IMR-90 (cell line): ENCODE data around the gene COL4A1. TPM values are rescaled to one million over a fixed set of nuclear protein-coding genes. Genes with fewer than 3 reads are reported as not detected.
A peak's percentile ranks its signal among the peaks of the same experiment; 100 is the strongest.

ENCODE experiments used
- ATAC-seq: fragments of 200-7000 bp; cut with Tn5 transposase; 2 replicates; pipeline ENCODE4 v1.9.1; 2020; ENCODE audit warnings: low read depth, mild to moderate bottlenecking, moderate library complexity
- BruUV-seq: library from RNA; stranded (reverse); fragments of 400-500 nt; replicated peaks from 2 replicates; lab custom pipeline; 2021; lab: Mats Ljungman, UMichigan
- CTCF ChIA-PET: fragments of 300-600 bp; formaldehyde crosslinking; extraction: SDS; loops from one replicate; lab custom pipeline; 2021; ENCODE audit warnings: antibody characterized with exemption; lab: Yijun Ruan, JAX
- POLR2A ChIA-PET: fragments of 300-600 bp; sonication (Branson Sonifier 250); formaldehyde crosslinking; loops from one replicate; lab custom pipeline; 2022; ENCODE audit warnings: antibody characterized with exemption; ENCODE audit not compliant: unreplicated experiment; lab: Charles Lee
- DNase-seq: peaks from one replicate; pipeline ENCODE4 v3.0.0; 2013
- H2AFZ ChIP-seq: replicated peaks from 2 replicates; pipeline ENCODE3; 2013; ENCODE audit warnings: low read length, mild to moderate bottlenecking; ENCODE audit not compliant: poor library complexity
- H2AK5ac ChIP-seq: 2 replicates; pipeline ENCODE4 v1.6.1; 2013; ENCODE audit warnings: low read depth, low read length, inconsistent platforms
- H2AK9ac ChIP-seq: replicated peaks from 2 replicates; pipeline ENCODE3; 2013; ENCODE audit warnings: mild to moderate bottlenecking, low read depth, low read length, moderate library complexity; ENCODE audit not compliant: poor library complexity
- H2BK120ac ChIP-seq: 2 replicates; pipeline ENCODE4 v1.6.1; 2013; ENCODE audit warnings: low read depth, low read length, inconsistent platforms
- H2BK15ac ChIP-seq: 3 replicates; pipeline ENCODE4 v1.6.1; 2013; ENCODE audit warnings: low read depth, low read length, inconsistent platforms
- H2BK20ac ChIP-seq: 2 replicates; pipeline ENCODE4 v1.6.1; 2013; ENCODE audit warnings: low read depth, mild to moderate bottlenecking, inconsistent platforms, low read length, moderate library complexity
- H2BK5ac ChIP-seq: 2 replicates; pipeline ENCODE4 v1.6.1; 2013; ENCODE audit warnings: mild to moderate bottlenecking, low read depth, low read length, inconsistent platforms; ENCODE audit not compliant: poor library complexity, severe bottlenecking
- H3K14ac ChIP-seq: replicated peaks from 2 replicates; pipeline ENCODE4 v1.6.1; 2013; ENCODE audit warnings: low read depth, low read length, inconsistent platforms
- H3K18ac ChIP-seq: 2 replicates; pipeline ENCODE4 v1.6.1; 2013; ENCODE audit warnings: low read depth, low read length, control low read depth
- H3K23ac ChIP-seq: 2 replicates; pipeline ENCODE4 v1.6.1; 2013; ENCODE audit warnings: low read depth, low read length, inconsistent platforms
- H3K27ac ChIP-seq: 2 replicates; pipeline ENCODE4 v1.5.1; 2013; ENCODE audit warnings: mild to moderate bottlenecking, control low read depth, low read length; ENCODE audit not compliant: insufficient read depth
- H3K27me3 ChIP-seq: 2 replicates; pipeline ENCODE4 v1.6.1; 2013; ENCODE audit warnings: low read length; ENCODE audit not compliant: control insufficient read depth, insufficient read depth
- H3K36me3 ChIP-seq: 2 replicates; pipeline ENCODE4 v1.6.1; 2013; ENCODE audit warnings: low read length, mixed read lengths; ENCODE audit not compliant: control insufficient read depth, insufficient read depth
- H3K4ac ChIP-seq: 2 replicates; pipeline ENCODE4 v1.6.1; 2013; ENCODE audit warnings: low read depth, low read length, inconsistent platforms
- H3K4me1 ChIP-seq: 2 replicates; pipeline ENCODE4 v1.6.1; 2013; ENCODE audit warnings: low read length, mixed read lengths; ENCODE audit not compliant: control insufficient read depth, insufficient read depth
- H3K4me2 ChIP-seq: 2 replicates; pipeline ENCODE4 v1.6.1; 2013; ENCODE audit warnings: low read depth, mild to moderate bottlenecking, control low read depth, low read length, moderate library complexity
- H3K4me3 ChIP-seq: 2 replicates; pipeline ENCODE4 v1.5.1; 2013; ENCODE audit warnings: low read depth, mild to moderate bottlenecking, control low read depth, low read length, moderate library complexity; ENCODE audit not compliant: insufficient read depth
- H3K56ac ChIP-seq: 2 replicates; pipeline ENCODE4 v1.6.1; 2013; ENCODE audit warnings: low read length, inconsistent platforms; ENCODE audit not compliant: insufficient read depth; ENCODE audit errors: extremely low read depth
- H3K79me1 ChIP-seq, 2 experiments: 2 replicates each; pipeline ENCODE4 v1.6.1; 2013; ENCODE audit warnings: low read length in 2 of 2, inconsistent platforms in 1 of 2, low read depth in 1 of 2
- H3K9ac ChIP-seq: 2 replicates; pipeline ENCODE4 v1.6.1; 2013; ENCODE audit warnings: low read depth, low read length, control low read depth
- H3K9me1 ChIP-seq: 2 replicates; pipeline ENCODE4 v1.6.1; 2013; ENCODE audit warnings: low read length, inconsistent platforms; ENCODE audit not compliant: insufficient read depth
- H3K9me3 ChIP-seq: 2 replicates; pipeline ENCODE4 v1.6.1; 2013; ENCODE audit warnings: low read length; ENCODE audit not compliant: control insufficient read depth, insufficient read depth
- H4K20me1 ChIP-seq: 2 replicates; pipeline ENCODE4 v1.6.1; 2013; ENCODE audit warnings: low read length, inconsistent platforms; ENCODE audit not compliant: insufficient read depth
- H4K5ac ChIP-seq: 2 replicates; pipeline ENCODE4 v1.6.1; 2013; ENCODE audit warnings: mild to moderate bottlenecking, low read depth, low read length, control low read depth
- H4K8ac ChIP-seq, 2 experiments: 2 replicates each; pipeline ENCODE4 v1.6.1; 2013; ENCODE audit warnings: low read depth in 2 of 2, low read length in 2 of 2, control low read depth in 1 of 2, inconsistent platforms in 1 of 2
- H4K91ac ChIP-seq: 2 replicates; pipeline ENCODE4 v1.6.1; 2013; ENCODE audit warnings: low read depth, low read length, inconsistent platforms; ENCODE audit not compliant: insufficient read depth
- BHLHE40 ChIP-seq: fragments of 150-350 bp; IDR thresholded peaks from 2 replicates; pipeline ENCODE4 v1.6.1; 2016; ENCODE audit warnings: mild to moderate bottlenecking, low read depth, low read length
- CHD1 ChIP-seq: IDR thresholded peaks from 2 replicates; pipeline ENCODE4 v1.6.1; 2012; ENCODE audit warnings: low read depth, low read length, improper control_type of control experiment
- MAZ ChIP-seq: IDR thresholded peaks from 2 replicates; pipeline ENCODE4 v1.6.1; 2012; ENCODE audit warnings: low read depth, mild to moderate bottlenecking, low read length, improper control_type of control experiment, moderate library complexity, borderline replicate concordance
- MXI1 ChIP-seq: IDR thresholded peaks from 2 replicates; pipeline ENCODE4 v1.6.1; 2012; ENCODE audit warnings: low read depth, mild to moderate bottlenecking, low read length, moderate library complexity, borderline replicate concordance
- POLR2A ChIP-seq: IDR thresholded peaks from 2 replicates; pipeline ENCODE4 v1.6.1; 2012; ENCODE audit warnings: mild to moderate bottlenecking, low read depth, low read length
- RAD21 ChIP-seq: IDR thresholded peaks from 2 replicates; pipeline ENCODE4 v1.6.1; 2012; ENCODE audit warnings: low read length, improper control_type of control experiment
- SMC3 ChIP-seq: fragments of 150-350 bp; IDR thresholded peaks from 2 replicates; pipeline ENCODE4 v1.6.1; 2016; ENCODE audit warnings: low read depth, mild to moderate bottlenecking, antibody characterized with exemption, low read length, moderate library complexity
- WGBS, 2 experiments: methylation state at CpG; one replicate each; pipeline versions ENCODE4 v1.1.5 to v1.1.7; 2013; ENCODE audit warnings: missing lambda C conversion rate in 2 of 2; ENCODE audit not compliant: insufficient read length in 1 of 2; ENCODE audit errors: extremely low coverage in 2 of 2; 5-methylcytosine and 5-hydroxymethylcytosine counted together
- dilution Hi-C: fragments of 300-500 bp; cut with HindIII; formaldehyde crosslinking; loops from one replicate; pipeline ENCODE4 v1.14.3; 2018; ENCODE audit warnings: low sequenced_read_pairs; ENCODE audit not compliant: unreplicated experiment
- in situ Hi-C: fragments of 300-500 bp; cut with MboI; formaldehyde crosslinking; loops from 3 replicates; pipeline ENCODE4 v1.14.3; 2019; ENCODE audit warnings: low sequenced_read_pairs, inconsistent platforms, mixed read lengths
- intact Hi-C: fragments of 100-400 bp; cut with micrococcal nuclease; formaldehyde crosslinking; loops from 2 replicates; pipeline ENCODE4 v1.10.0; 2022
- polyA plus RNA-seq, 3 experiments: library from polyadenylated mRNA; depleted of rRNA; stranded (reverse); fragments of >200 nt; gene quantifications; 2 replicates each; pipeline ENCODE4 v1.2.3, GENCODE V29; 2012; ENCODE audit warnings: low replicate concordance in 1 of 3
- total RNA-seq: library from RNA; depleted of rRNA; stranded (reverse); fragments of >200 nt; gene quantifications from 2 replicates; pipeline ENCODE4 v1.2.3, GENCODE V29; 2012
- TF ChIP-seq, protein P1 (sequence below): fragments of 150-350 bp; IDR thresholded peaks from 2 replicates; pipeline ENCODE4 v1.6.1; 2017; ENCODE audit warnings: mild to moderate bottlenecking, antibody characterized with exemption, low read length, low read depth

Gene COL4A1
- total and polyA plus RNA-seq, 2 of the 4 experiments (the other 2 are of a cell fraction), result 230 to 337 TPM

- H3K36me3 ChIP-seq, result peaks cover 9% of the 10 kb centered on the region
- no peaks in the 10 kb centered on the region for H3K9me3 ChIP-seq
- H4K8ac ChIP-seq, result peak overlapping the region; percentile 68 to 82
- peak overlapping the region; percentile 60 for H3K56ac ChIP-seq
- ATAC-seq (no peak), DNase-seq (peak; percentile 77)
- no peak overlapping the region; the same call in 1 of the 2 replicates for H3K9ac ChIP-seq
- H3K23ac ChIP-seq, result peak overlapping the region; percentile 87
- peaks cover 41% of the 10 kb centered on the region for H3K4me1 ChIP-seq
- no TSS peak for BruUV-seq
- peak overlapping the region; percentile 87 for H2BK5ac ChIP-seq
- peak overlapping the region; percentile 94; the same call in 2 of the 3 replicates for H2BK15ac ChIP-seq
- H4K20me1 ChIP-seq, result peaks cover 31% of the 10 kb centered on the region
- no peaks in the 10 kb centered on the region for H3K27me3 ChIP-seq
- in situ Hi-C loops (no loop called here), dilution Hi-C loops (no loop called here), intact Hi-C loops (no loop called here)
- no CpG with 5 or more reads among the region's 10 CpGs for WGBS, 2 experiments
- peak overlapping the region; percentile 48 for H3K18ac ChIP-seq
- H3K4me2 ChIP-seq, result 0 out of 2 replicates have a peak overlapping the region, but pooled peaks have one; percentile 9
- H2BK20ac ChIP-seq, result peak overlapping the region; percentile 92
- peak overlapping the region; percentile 78 for H3K27ac ChIP-seq
- H4K91ac ChIP-seq, result peak overlapping the region; percentile 87
- peak overlapping the region; percentile 65 for H4K5ac ChIP-seq
- H2AK9ac ChIP-seq, result peak overlapping the region; percentile 11
- H2BK120ac ChIP-seq, result peak overlapping the region; percentile 92
- peaks cover 27 to 65% of the 10 kb centered on the region in 2 experiments; a peak in 3 of 4 replicates for H3K79me1 ChIP-seq
- ChIA-PET CTCF (no interaction called here), POLR2A (no interaction called here)
- H3K4ac ChIP-seq, result peak overlapping the region; percentile 93
- peak overlapping the region; percentile 90 for H3K14ac ChIP-seq
- H3K4me3 ChIP-seq, result no peak overlapping the region
- H3K9me1 ChIP-seq, result peaks cover 39% of the 10 kb centered on the region
- TF ChIP-seq MXI1 (peak; percentile 23; the same call in 1 of the 2 replicates), POLR2A (0 out of 2 replicates have a peak, but pooled peaks have one; percentile 22), CHD1 (no peak), RAD21 (no peak), BHLHE40 (no peak), SMC3 (no peak), MAZ (no peak)
- TF ChIP-seq, protein P1, sequence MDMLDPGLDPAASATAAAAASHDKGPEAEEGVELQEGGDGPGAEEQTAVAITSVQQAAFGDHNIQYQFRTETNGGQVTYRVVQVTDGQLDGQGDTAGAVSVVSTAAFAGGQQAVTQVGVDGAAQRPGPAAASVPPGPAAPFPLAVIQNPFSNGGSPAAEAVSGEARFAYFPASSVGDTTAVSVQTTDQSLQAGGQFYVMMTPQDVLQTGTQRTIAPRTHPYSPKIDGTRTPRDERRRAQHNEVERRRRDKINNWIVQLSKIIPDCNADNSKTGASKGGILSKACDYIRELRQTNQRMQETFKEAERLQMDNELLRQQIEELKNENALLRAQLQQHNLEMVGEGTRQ, result peak; percentile 63
- H2AFZ ChIP-seq, result peak overlapping the region; percentile 72
- peak overlapping the region; percentile 99 for H2AK5ac ChIP-seq
Measured at GRCh38 chr13:110250258-110250891, 56.6 kb downstream of the COL4A1 start.
